Left lung (tissue), 10 donors: ENCODE measurements around the gene SYT3. TPM values are rescaled to one million over a fixed set of nuclear protein-coding genes. Genes with fewer than 3 reads are reported as not detected.

Experiments
- ATAC-seq: fragments of 200-7000 bp; cut with Tn5 transposase; one replicate; pipeline ENCODE4 v1.9.1; 2020; ENCODE audit warnings: moderate library complexity
- DNase-seq, 4 donors: peaks; one replicate each; pipeline ENCODE4 v3.0.0-alpha.2; 2013 to 2020
- H3K27ac ChIP-seq, 2 donors: fragments of 200-600 bp; sonication (generic) in 1 of 2; one replicate each; pipeline versions ENCODE4 v1.5.0 to v1.8.0; 2020 to 2021
- H3K27me3 ChIP-seq, 2 donors: fragments of 200-600 bp; sonication (generic) in 1 of 2; one replicate each; pipeline versions ENCODE4 v1.5.0 to v1.8.0; 2020 to 2021
- H3K36me3 ChIP-seq, 2 donors: fragments of 200-600 bp; sonication (generic) in 1 of 2; one replicate each; pipeline versions ENCODE4 v1.5.0 to v1.8.0; 2020 to 2021
- H3K4me1 ChIP-seq, 2 donors: fragments of 200-600 bp; one replicate each; pipeline ENCODE4 v1.8.0; 2021
- H3K4me3 ChIP-seq, 2 donors: fragments of 200-600 bp; sonication (generic) in 1 of 2; one replicate each; pipeline versions ENCODE4 v1.5.0 to v1.8.0; 2020 to 2021; ENCODE audit warnings: mild to moderate bottlenecking in 1 of 2
- H3K9me3 ChIP-seq, 2 donors: fragments of 200-600 bp; sonication (generic) in 1 of 2; one replicate each; pipeline versions ENCODE4 v1.5.0 to v1.8.0; 2020 to 2021
- CTCF ChIP-seq, 2 donors: fragments of 200-600 bp; sonication (generic) in 1 of 2; IDR thresholded peaks; one replicate each; pipeline versions ENCODE4 v1.5.0 to v1.8.0; 2021; ENCODE audit warnings: antibody characterized with exemption in 2 of 2
- intact Hi-C, 2 donors: fragments of 100-400 bp; cut with DNase I; formaldehyde crosslinking; loops; one replicate each; pipeline versions ENCODE4 v1.11.2 to v1.14.2; 2022
- polyA plus RNA-seq, 6 donors: library from polyadenylated mRNA; unstranded; fragments of 120-200 nt; gene quantifications; one replicate each; pipeline ENCODE4 v1.2.1, GENCODE V29; 2013; ENCODE audit not compliant: insufficient read length in 6 of 6
- total RNA-seq, 2 donors: library from RNA; stranded (reverse); fragmentation: NEBNext Ultra II Directional; extraction: Animal tissue kit (Norgen Biotek cat#: 25700); gene quantifications; one replicate each; pipeline ENCODE4 v1.2.1, GENCODE V29; 2021
- donor health status: DM: no; HTN: yes; CAD: no.
- donor health status: DM: no; HTN: no; CAD: no.

The SYT3 gene
- total and polyA plus RNA-seq, 8 donors = 0.08 to 1.5 (median 0.26) TPM

- no peaks in the 10 kb centered on the region for H3K36me3 ChIP-seq
- DNase-seq (no peak), ATAC-seq (no peak)
- H3K27me3 ChIP-seq = peaks cover 0 to 90% of the 10 kb centered on the region in 2 donors
- H3K4me3 ChIP-seq = no peak overlapping the region
- H3K4me1 ChIP-seq = no peaks in the 10 kb centered on the region
- intact Hi-C loops = no loop called here
- TF ChIP-seq CTCF (IDR thresholded peaks at IDR 0.05) = no peak
- H3K9me3 ChIP-seq = peaks cover 0 to 13% of the 10 kb centered on the region in 2 donors
- no peak overlapping the region for H3K27ac ChIP-seq
Measured at GRCh38 chr19:50652722-50653121, 13.0 kb upstream of the SYT3 start.

- ATAC-seq = no peak
- no peak for DNase-seq
- peaks cover 0 to 90% of the 10 kb centered on the region in 2 donors for H3K27me3 ChIP-seq
- H3K4me1 ChIP-seq = no peaks in the 10 kb centered on the region
- H3K4me3 ChIP-seq = no peak overlapping the region
- H3K36me3 ChIP-seq = no peaks in the 10 kb centered on the region
- H3K27ac ChIP-seq = no peak overlapping the region
- no peak for TF ChIP-seq CTCF (IDR thresholded peaks at IDR 0.05)
- intact Hi-C loops = no loop called here
- H3K9me3 ChIP-seq = peaks cover 0 to 13% of the 10 kb centered on the region in 2 donors
Measured at GRCh38 chr19:50651174-50651573, 11.5 kb upstream of the SYT3 start.

GRCh38 chr19:50649433-50650391 lies 10.0 kb upstream of the SYT3 start, which contains the start of gene C19orf81:
Gene C19orf81, plus strand, starts transcription at chr19:50649445. Its CDS starts 0 bp downstream, at chr19:50649445.
- Histone ChIP-seq H3K36me3 (no peaks in the 10 kb centered on the region), H3K4me3 (no peak within 1 kb of the TSS), H3K27me3 (peaks cover 0 to 90% of the 10 kb centered on the region in 2 donors), H3K27ac (no peak within 1 kb of the TSS), H3K4me1 (no peaks in the 10 kb centered on the region), H3K9me3 (peaks cover 0 to 4% of the 10 kb centered on the region in 2 donors)
- DNase-seq = no peak
- ATAC-seq = no peak
- intact Hi-C loops = no loop called here
- TF ChIP-seq CTCF (IDR thresholded peaks at IDR 0.05) = no peak

GRCh38 chr19:50648659-50649058 lies 9.0 kb upstream of the SYT3 start:
- Histone ChIP-seq H3K27ac (no peak overlapping the region), H3K4me1 (no peaks in the 10 kb centered on the region), H3K36me3 (no peaks in the 10 kb centered on the region), H3K27me3 (peaks cover 0 to 89% of the 10 kb centered on the region in 2 donors), H3K9me3 (no peaks in the 10 kb centered on the region), H3K4me3 (no peak overlapping the region)
- TF ChIP-seq CTCF (IDR thresholded peaks at IDR 0.05) = no peak
- DNase-seq (no peak), ATAC-seq (no peak)
- intact Hi-C loops = no loop called here

- H3K9me3 ChIP-seq = no peaks in the 10 kb centered on the region
- H3K27me3 ChIP-seq = peaks cover 0 to 91% of the 10 kb centered on the region in 2 donors
- ATAC-seq (no peak), DNase-seq (no peak)
- H3K36me3 ChIP-seq = no peaks in the 10 kb centered on the region
- H3K4me1 ChIP-seq = no peaks in the 10 kb centered on the region
- intact Hi-C loops = no loop called here
- no peak for TF ChIP-seq CTCF (IDR thresholded peaks at IDR 0.05)
- no peak overlapping the region for H3K4me3 ChIP-seq
- H3K27ac ChIP-seq = no peak overlapping the region
Measured at GRCh38 chr19:50647879-50648615, 8.4 kb upstream of the SYT3 start.
